AG04449 (cell line): ENCODE data around the gene FHOD3.
"Not testable (repeated sequence)": the region's sequence is repeated elsewhere in the genome, so short reads cannot be mapped to it uniquely, and the experiment has no call there.

ENCODE experiments used
- CTCF ChIA-PET: fragments of 350-600 bp; formaldehyde crosslinking; extraction: SDS; loops from one replicate; lab custom pipeline; 2021; ENCODE audit warnings: antibody characterized with exemption; lab: Yijun Ruan, JAX
- POLR2A ChIA-PET: fragments of 400-600, 350-600 bp; formaldehyde crosslinking; extraction: SDS; loops from one replicate; lab custom pipeline; 2020; ENCODE audit warnings: antibody characterized with exemption, inconsistent platforms; lab: Yijun Ruan, JAX
- DNase-seq: peaks from one replicate; pipeline ENCODE4 v3.0.0-alpha.2; 2010; ENCODE audit warnings: low read depth, low spot score
- H3K4me3 ChIP-seq: 2 replicates; pipeline ENCODE4 v1.5.1; 2011; ENCODE audit warnings: low read depth, mild to moderate bottlenecking, control low read depth, low read length
- TF ChIP-seq, protein P1 (sequence below): IDR thresholded peaks from one replicate; pipeline ENCODE4 v1.5.1; 2011; ENCODE audit warnings: mild to moderate bottlenecking, moderate library complexity, low read length, control low read depth, inconsistent platforms; ENCODE audit not compliant: insufficient read depth; ENCODE audit errors: missing control alignments

The FHOD3 gene

DNA sequence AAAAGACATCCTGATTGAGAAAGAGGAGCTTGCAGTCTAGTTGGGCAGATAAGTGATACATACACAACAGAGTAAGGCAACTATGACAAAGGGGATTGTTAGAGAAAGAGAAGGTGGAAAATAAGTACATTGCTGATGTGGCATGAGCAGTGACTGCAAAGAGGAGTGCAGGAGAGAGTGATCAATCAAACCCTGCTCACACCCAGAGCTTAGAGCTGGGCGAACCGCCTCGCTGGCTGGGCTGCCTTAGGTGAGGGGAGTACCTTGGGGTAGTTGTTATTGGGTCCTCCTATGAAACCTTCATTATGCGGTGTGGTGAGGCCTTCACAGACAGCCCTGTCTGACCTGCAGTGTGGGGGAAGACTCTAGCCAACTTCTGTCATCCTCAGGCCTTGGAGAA lies 161.7 kb downstream of the FHOD3 start:
- ChIA-PET CTCF (interaction anchor here (1.3 kb wide), 1 partner anchor 16 kb away, joined by 3 read pairs; no protein-coding TSS in a partner anchor), POLR2A (no interaction called here)
- H3K4me3 ChIP-seq, result no peak overlapping the region
- DNase-seq, result no peak
- TF ChIP-seq, protein P1, sequence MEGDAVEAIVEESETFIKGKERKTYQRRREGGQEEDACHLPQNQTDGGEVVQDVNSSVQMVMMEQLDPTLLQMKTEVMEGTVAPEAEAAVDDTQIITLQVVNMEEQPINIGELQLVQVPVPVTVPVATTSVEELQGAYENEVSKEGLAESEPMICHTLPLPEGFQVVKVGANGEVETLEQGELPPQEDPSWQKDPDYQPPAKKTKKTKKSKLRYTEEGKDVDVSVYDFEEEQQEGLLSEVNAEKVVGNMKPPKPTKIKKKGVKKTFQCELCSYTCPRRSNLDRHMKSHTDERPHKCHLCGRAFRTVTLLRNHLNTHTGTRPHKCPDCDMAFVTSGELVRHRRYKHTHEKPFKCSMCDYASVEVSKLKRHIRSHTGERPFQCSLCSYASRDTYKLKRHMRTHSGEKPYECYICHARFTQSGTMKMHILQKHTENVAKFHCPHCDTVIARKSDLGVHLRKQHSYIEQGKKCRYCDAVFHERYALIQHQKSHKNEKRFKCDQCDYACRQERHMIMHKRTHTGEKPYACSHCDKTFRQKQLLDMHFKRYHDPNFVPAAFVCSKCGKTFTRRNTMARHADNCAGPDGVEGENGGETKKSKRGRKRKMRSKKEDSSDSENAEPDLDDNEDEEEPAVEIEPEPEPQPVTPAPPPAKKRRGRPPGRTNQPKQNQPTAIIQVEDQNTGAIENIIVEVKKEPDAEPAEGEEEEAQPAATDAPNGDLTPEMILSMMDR, result no peak

- DNase-seq, result no peak
- CTCF ChIA-PET, result interaction anchor here (1.3 kb wide), 1 partner anchor 16 kb away, joined by 3 read pairs; no protein-coding TSS in a partner anchor
- TF ChIP-seq, protein P1, result no peak
- POLR2A ChIA-PET, result no interaction called here
- no peak overlapping the region for H3K4me3 ChIP-seq
These were observed 162.3 kb downstream of the FHOD3 start for GRCh38 chr18:36459786-36460185.

GRCh38 chr18:36460324-36460850 lies 162.9 kb downstream of the FHOD3 start:
- DNase-seq, result no peak
- no peak overlapping the region for H3K4me3 ChIP-seq
- TF ChIP-seq, protein P1, result no peak
- POLR2A ChIA-PET, result no interaction called here
- CTCF ChIA-PET, result interaction anchor here (1.3 kb wide), 1 partner anchor 15 kb away, joined by 3 read pairs; no protein-coding TSS in a partner anchor

DNA sequence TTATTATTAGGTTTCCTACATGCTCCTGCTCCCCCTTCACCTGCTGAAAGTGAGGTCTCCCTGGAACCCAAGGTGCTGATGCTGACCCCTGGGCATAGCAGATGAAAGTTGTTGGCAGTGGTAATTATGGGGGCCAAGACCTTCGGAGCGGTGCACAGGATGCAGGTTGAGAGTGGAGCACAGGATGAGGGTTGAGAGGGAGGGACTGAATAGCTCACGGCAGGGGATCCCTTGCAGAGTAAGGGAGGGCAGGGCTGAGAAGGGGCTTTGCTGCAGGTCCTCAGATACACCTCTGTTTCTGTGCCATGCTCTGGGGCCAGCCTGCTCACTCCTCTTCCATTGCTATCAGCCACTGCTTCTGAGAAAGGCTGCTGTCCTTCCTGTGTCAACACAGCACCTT lies 163.3 kb downstream of the FHOD3 start:
- DNase-seq, result no peak
- CTCF ChIA-PET, result interaction anchor here (2.2 kb wide), 1 partner anchor 12 kb away, joined by 8 read pairs; no protein-coding TSS in a partner anchor
- POLR2A ChIA-PET, result no interaction called here
- TF ChIP-seq, protein P1, result no peak
- H3K4me3 ChIP-seq, result no peak overlapping the region

GRCh38 chr18:36461551-36461987 lies 164.1 kb downstream of the FHOD3 start:
- no peak overlapping the region for H3K4me3 ChIP-seq
- TF ChIP-seq, protein P1, result no peak
- CTCF ChIA-PET, result interaction anchor here (1.0 to 2.2 kb wide), 3 partner anchors 11 to 164 kb away, joined by 3 to 8 read pairs (median 3); no protein-coding TSS in a partner anchor
- POLR2A ChIA-PET, result interaction anchor here (0.6 kb wide), 1 partner anchor 183 kb away, joined by 3 read pairs; no protein-coding TSS in a partner anchor
- DNase-seq, result no peak

DNA sequence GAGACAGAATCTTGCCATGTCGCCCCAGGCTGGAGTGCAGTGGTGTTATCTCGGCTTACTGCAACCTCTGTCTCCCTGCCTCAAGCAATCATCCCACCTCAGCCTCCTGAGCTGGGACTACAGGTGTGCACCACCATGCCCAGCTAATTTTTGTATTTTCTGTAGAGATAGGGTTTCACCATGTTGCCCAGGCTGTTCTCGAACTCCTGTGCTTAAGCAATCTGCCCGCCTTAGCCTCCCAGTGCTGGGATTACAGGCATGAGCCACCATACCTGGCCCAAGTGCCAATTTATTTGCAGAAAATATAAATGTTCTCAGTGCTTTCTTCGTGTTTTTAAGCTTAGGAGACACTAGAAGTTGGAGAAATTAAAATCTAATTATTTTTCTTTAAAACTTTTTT lies 166.0 kb downstream of the FHOD3 start:
- CTCF ChIA-PET, result interaction anchor here (0.9 kb wide), 1 partner anchor 294 kb away, joined by 3 read pairs; no protein-coding TSS in a partner anchor
- DNase-seq, H3K4me3 ChIP-seq, POLR2A ChIA-PET: not testable (repeated sequence)

DNA sequence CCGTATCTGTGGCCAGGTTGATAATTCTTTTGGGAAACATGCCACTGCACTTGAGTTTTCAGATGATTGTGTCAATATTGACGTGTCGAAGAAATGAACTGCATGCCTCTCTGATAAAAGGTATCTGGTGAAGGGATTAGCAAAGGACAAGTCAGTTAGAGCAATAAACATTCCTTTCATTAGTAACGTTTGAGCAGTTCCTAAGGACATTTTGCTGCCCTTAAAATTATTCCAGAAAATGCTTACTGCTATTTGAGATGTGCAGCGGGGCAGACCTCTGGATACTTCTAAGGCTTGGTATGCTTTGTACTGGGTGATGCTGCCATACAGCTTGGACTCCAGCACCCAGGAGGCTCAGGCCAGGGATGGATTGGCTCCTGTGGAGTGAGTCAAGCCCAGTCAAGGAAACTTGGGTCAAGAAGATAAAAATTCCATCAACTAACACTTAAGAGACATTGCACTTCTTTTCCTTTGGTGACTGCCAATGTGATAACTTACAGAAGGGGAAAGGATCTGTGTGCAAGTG lies 166.7 kb downstream of the FHOD3 start:
- DNase-seq, result no peak
- TF ChIP-seq, protein P1, result no peak
- no peak overlapping the region for H3K4me3 ChIP-seq
- POLR2A ChIA-PET, result no interaction called here
- CTCF ChIA-PET, result interaction anchor here (0.9 kb wide), 1 partner anchor 293 kb away, joined by 3 read pairs; no protein-coding TSS in a partner anchor
